Measurements from ENCODE around the gene SLC17A9.

DNA sequence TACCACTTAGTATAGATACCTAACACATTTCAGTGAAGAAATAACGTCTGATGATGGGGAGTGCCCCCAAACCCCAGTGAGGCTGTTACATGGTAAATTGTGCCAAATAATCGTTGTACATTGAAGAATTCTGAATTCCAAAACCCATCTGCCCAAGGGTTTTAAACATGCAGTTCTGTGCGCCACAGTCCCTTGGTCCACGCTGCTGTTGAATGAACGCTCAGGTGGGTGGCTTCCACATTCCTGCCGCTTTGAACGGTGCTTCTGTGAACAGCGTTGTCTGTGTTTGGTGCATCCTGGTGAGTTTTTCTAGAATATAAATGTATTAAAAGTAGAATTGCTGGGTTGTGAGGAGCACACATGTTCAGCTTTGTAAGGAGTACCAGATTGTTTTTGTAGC lies 11.6 kb upstream of the SLC17A9 start:
- TF ChIP-seq, protein P1, sequence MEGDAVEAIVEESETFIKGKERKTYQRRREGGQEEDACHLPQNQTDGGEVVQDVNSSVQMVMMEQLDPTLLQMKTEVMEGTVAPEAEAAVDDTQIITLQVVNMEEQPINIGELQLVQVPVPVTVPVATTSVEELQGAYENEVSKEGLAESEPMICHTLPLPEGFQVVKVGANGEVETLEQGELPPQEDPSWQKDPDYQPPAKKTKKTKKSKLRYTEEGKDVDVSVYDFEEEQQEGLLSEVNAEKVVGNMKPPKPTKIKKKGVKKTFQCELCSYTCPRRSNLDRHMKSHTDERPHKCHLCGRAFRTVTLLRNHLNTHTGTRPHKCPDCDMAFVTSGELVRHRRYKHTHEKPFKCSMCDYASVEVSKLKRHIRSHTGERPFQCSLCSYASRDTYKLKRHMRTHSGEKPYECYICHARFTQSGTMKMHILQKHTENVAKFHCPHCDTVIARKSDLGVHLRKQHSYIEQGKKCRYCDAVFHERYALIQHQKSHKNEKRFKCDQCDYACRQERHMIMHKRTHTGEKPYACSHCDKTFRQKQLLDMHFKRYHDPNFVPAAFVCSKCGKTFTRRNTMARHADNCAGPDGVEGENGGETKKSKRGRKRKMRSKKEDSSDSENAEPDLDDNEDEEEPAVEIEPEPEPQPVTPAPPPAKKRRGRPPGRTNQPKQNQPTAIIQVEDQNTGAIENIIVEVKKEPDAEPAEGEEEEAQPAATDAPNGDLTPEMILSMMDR (conservative IDR thresholded peaks at IDR 0.05; ENCODE audit: low read depth, low read length) = no peak
- TF ChIP-seq EZH2 (IDR thresholded peaks at IDR 0.05; ENCODE audit: low read length, unreplicated experiment) = no peak
